GM21825 (cell line): ENCODE measurements around the gene ACOXL.

Source experiments
- ATAC-seq: cut with Tn5 transposase; IDR thresholded peaks from one replicate; pipeline ENCODE4 v1.9.1; 2021; ENCODE audit warnings: mild to moderate bottlenecking, moderate library complexity; ENCODE audit not compliant: unreplicated experiment

ACOXL gene

DNA sequence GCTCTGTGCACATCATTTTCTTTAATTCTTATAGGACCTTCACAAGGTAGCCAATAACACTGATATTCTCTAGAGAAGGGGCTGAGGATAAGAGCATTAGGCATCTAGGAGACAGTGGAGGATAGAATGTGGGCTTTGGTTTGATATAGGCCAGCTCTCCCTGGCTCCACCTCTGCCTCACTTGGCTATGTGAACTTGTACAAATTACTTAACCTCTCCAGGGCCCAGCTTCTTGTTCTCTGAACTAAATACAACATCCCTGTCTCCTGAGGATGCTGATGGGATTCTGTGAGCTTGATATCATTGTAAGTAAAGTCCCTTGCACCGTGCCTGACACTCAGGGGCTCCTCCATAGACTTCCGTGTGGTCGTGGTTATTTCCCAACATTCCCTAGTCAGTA is 87.3 kb downstream of the ACOXL start:
- ATAC-seq = no peak

DNA sequence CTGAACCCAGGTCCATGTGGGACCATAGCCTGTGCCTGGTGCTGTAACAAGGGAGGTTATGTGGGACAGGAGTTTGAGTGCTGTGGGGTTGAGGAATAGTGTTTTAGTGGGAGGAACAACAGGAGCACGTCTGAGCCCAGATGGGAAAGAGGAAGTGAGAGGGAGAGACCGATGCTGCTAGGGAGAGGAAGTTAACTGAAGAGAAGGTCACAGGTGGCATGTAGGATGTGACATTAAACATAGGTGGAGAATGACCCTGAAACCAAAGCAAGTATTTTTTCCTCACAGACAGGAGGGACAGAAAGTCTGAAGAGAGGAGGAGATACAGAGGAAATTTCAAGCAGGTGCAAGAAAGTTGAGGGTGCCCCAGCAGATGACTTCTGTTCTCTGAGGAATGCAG is 87.8 kb downstream of the ACOXL start:
- peak; percentile 68 for ATAC-seq

DNA sequence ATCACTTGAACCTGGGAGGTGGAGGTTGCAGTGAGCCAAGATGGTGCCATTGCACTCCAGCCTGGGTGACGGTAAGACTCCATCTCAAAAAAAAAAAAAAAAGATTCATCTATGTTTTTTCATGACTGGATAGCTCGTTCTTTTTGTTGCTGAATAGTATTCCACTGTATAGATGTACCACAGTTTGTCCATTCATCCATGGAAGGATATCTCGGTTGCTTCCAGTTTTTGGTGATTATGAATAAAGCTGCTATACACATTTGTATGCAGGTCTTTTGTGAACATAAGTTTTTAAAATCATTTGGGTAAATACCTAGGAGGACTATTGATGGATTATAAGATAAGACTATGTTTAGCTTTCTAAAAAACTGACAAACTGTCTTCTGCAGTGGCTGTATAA is 90.8 kb downstream of the ACOXL start:
- no peak for ATAC-seq

DNA sequence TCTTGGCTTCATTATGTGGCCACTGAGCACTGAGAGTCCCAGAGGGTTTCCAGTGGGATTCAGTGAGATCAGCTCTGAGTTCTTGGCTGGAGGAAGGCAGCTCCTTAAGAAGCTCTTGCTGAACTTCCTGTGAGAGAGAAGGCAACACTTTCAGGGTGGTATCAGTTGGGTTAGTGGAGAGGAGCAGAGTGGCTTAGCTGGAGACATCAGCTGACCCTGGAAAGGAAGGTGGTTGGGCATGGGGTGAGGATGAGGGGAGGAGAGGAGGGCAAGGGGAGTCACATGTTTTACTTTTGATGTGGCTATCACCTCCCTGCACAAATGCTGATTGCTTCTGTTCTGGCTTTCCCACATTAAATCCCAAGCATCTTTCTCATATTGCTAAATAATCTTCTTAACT is 95.1 kb downstream of the ACOXL start:
- no peak for ATAC-seq

DNA sequence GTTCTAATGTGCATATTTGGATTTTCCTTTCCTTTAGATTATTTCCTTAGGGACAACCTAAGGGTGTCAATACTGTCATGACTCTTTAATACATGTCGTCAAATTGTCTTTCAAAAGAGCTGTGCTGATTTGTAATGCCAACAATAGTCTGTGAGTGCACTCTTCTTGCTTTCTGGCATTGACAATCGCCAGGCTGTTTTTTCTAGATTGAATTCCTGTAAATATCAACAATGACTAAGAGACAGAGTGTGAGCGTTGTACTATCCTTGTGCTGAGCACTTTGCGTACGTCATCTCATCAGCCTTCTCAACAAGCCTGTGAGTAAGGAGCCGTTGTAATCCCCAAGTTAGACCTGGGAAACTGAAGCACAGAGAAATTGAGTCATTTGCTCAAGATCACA is 96.0 kb downstream of the ACOXL start:
- no peak for ATAC-seq

DNA sequence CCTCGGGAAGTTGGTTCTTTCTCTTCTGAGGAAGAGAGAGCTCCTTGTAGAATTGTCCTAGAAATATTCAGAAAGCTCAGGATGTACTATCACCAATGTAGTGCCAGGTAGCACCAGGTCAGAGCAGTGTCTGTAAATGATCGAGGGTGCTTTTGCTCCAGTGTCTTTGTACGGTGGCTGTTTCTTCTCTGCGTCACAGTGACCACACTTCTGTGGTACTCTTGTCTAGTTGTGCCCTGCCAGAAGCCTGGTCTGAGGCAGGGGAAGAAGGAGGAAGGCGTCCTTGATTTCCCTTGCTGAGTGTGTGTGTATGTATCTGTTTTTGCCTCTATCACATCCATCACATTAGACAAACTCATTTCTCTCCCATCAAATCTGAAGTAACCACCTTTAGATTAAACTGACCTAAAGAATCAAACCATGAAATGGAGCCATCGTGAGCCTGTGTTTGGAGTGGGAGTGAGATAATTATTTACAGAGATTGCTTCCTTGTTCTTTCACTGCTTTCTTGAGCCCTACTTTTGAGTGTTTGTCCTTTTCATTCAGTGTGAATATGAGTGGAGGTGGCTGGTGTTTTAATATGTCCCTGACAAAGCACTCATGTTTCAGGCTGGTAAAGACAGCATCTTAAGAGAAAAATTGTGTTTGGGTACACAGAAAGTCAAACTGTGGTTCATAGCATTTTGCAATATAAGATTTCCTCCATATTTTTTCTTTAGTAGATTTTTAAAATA is 97.2 kb downstream of the ACOXL start:
- no peak for ATAC-seq

DNA sequence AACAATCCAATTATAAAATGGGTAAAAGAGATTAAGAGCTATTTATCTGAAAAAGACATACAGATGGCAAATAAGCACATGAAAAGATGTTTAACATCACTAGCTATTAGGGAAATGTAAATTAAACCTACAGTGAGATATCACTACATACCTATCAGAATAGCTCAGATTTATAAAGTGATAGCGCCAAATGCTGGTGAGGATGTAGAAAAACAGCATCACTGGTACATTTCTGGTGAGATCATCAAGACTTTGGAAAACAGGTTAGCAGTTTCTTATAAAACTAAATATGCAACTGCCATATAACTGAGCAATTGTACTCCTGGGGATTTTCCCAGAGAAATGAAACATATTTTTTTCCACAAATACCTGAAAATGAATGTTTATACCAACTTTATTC is 100.4 kb downstream of the ACOXL start:
- ATAC-seq = no peak

DNA sequence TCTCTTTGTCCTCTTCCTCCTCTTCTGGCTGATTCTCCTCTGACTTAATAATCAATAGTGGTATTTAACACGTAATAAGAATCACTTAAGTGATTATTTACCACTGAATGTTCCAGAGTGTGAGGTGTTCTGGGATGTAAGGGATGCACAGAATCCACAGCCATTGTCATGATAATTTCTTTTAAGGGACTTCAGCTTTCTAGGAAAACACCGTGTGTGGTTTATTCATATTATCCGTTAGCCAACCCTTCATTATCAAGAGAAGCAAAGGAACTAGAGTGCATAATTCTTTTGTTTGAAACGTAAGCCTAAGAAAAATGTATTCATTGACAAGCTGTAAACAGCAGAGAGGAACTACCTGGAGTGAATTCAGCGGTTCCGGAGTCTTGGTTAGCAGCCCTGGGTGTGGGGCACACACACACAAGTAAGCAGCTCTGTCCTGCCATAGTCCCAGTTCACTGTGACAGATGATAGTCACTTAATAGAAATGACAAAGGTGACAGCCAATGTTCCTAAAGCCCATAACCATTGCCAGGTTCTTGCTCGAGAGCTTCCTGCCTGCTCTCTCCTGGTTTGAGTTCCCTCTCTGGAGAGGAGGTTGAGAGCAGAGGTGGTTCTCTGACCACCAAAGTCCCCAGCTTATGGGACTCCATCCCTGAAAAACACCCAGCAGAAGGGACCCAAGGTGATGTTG is 101.9 kb downstream of the ACOXL start:
- ATAC-seq = no peak

DNA sequence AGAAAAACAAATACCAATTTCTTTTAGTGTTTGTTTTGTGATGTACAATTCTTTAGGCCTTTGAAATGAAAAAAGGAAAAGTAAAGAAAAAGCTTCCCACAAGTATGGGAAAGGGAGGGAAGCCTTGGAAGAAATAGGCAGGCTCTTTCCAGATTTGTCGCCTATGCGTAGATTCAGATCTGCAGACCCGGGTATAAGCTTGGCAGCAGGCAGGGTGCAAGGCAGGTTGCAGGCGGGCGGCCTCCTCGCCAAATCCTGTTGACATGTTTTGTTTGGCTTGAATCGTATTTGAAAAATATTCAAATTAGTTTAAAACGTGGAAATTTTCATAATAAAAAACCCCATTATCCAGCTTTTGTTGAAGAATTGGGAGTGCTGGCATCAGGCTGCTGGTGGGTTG is 104.3 kb downstream of the ACOXL start:
- ATAC-seq = no peak

DNA sequence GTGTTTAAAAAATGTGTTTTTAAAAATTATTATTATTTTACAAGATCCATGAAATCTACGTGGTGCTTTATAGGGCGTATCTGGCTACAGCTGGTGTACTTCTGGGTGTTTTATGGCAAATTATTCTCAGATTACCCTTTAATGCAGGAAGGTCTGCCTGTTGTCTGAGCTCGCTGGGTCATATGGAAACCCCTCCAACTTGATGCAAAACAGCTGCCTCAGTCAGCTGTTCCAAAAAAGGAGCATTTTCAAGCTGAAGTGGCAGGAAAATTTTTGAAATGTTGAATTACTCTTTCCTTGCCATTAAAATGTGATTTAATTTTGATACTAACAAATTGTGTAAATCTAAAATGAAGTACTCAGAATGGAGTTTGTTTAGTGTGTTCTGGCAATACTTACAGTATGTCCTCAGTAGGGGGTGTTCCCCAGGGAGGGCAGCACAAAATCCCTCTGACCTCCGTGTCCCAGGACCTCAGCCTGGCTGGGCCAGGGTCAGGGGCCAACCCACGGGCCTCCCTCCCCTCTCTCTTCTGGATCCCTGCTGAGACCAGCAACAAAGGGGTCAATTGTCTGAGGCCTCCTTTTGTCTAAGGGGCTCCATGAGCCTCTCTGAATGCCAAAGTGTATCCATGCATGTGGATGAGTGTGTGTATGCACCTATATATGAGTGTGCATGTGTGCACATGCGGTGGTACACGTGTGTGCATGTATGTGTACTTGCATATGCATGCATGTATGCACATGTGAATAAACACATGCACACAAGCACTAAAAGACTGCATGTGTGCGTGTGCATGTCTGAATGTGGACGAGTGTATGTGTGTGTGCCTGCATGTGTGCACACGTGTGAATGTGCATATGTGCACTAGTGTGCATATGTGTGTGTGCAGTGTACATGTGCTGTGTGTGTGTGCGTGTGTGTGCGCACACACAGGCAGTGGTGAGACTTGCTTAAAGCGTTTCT is 105.4 kb downstream of the ACOXL start:
- ATAC-seq = no peak

DNA sequence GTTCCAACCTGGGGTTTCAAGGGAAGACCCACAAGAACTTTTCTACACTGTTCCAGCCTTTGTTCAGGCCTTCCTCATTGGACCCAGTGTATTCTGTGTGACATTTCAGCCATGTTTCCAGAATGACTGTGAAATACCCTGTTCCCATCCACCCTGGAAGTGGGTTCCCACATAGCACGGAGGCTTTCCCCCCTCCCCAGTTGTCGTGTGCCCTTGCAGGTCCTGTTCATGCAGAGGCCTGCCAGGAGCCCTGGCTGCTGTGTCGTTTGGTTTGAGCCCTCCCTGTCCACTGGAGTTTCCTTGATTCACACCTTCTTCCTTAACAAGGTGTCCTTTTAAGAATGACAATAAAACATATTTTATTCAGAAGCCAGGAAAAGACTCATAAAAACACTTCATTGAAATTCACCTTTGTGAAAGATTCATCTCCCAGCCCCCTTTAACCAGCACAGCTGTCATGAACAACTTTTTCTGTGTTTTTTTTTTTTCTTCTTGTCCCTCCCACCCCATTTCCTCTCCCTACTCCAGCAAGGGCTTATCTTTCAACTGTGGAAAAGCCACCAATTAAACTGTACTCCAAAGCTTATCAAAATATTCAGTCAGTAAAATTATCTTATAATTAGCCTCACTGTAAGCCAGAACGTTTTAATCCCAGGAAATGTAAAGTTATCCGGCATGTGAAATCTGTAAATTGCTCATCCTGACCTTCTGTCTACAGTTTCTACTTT is 106.4 kb downstream of the ACOXL start:
- ATAC-seq = no peak

DNA sequence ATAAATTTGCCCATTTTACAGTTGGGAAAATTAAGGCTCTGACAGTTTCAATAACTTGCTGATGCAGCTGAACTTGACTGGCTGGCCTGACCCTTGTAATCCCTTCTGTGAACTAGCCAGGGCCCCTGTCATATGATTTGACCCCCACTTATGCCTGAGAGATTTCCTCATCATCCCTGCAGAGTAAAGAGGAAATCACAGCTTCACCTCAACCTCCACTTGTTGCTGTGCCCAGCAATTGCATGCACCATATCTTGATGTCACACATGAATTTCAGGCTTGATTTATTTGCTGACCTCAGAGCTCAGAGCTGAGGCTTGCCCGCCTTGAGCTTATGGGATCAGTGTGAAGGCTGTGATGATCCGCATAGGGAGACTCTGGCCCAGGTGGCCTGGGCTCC is 108.1 kb downstream of the ACOXL start:
- no peak for ATAC-seq

DNA sequence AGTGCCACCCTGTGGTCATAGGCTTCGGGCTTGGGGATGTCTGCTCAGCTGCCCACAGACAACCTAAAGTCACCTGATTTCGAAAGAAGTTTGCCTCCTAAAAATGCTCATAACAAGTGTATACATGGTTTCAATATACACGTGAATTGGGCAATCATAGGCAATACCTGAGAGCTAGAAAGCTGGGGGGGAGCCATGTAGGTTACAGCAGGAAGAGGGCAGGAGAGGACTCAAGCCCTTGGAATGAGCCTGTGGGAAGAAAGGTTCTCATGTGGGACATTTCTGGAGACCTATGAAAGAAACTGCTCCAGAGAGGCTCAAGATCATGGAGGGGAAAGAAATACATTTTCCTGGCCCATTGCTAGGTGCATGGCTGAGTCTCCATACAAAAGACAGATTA is 109.7 kb downstream of the ACOXL start:
- ATAC-seq = no peak

DNA sequence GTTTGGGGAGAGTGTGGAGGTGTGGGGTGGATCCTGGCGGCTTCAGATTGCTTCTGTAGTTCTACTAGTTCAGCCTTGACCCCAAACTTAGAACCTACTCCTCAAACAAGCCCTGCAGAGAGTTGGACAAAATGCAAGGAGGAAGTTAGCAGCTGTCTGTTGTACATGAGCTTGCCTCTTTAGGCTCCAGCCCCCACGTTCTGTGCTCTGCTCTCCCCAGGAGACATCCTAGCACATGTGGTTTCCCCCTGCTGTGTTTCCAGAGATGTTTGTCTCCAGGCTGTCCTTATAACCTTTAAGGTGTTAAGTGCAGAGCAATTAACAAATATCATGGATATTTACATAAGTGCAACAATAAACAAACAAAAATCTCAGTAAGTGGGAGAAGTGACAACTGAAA is 111.1 kb downstream of the ACOXL start:
- no peak for ATAC-seq

DNA sequence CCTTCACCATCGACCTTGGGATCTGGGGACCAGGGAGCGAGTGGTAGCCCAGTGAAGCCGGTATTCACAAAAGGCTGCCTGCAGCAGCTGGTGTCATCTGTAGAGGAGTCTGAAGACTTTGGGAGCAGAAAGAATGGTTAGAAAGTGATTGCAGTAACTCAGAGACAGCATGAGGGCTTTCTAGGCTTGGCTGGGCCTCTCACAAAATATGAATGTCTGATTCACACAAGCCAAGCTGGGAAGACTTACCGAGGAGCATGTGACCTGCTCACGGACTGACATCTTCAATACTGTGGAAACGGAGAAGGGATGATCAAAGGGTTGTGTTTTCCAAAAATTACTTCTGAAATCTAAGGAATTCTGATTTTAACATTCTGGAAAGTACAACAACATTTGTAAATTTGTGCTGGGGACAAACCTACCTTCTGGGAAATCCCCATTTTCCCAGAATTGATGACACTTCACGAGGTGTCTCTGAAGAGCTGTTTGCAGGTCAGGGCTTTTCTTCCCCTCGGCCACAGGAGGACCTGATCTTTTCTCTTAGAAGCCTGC is 111.7 kb downstream of the ACOXL start:
- no peak for ATAC-seq

DNA sequence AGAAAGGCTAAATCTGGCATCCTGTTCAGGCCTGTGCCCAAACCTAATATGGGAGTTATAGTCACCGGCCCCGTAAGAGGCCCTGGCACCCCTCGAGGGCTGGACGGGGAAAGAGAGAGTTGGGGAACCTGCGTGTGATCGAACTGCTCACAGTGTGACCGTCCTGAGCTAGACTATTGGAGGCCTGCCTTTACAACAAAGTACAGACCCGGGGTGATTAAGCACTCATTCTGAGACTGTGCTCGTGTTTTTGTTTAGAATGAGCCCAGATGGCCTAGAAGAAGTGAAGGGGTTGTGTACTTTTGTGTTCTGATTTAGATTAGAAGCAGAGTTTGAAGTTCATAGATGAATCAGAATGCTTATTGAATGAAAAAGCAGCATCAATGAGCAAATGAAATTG is 115.3 kb downstream of the ACOXL start:
- no peak for ATAC-seq

DNA sequence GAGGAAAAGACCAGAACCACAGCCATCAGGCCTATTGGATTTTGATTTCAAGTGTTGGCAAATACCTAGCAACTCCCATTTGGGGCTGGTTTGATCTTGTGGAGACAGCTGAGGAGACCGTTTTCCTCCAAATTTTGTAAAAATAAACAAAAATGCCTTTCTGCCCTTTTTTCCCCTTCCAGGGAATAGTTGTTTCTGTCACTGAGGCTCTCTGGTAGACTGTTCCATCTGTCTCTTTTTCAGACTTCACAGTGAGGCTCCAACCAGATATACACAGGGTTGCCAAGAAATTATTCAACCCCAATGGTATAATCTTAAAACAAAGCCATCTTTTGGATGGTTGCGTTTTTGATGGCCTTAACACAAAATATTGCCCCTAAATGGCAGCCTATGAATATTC is 115.7 kb downstream of the ACOXL start:
- no peak for ATAC-seq

DNA sequence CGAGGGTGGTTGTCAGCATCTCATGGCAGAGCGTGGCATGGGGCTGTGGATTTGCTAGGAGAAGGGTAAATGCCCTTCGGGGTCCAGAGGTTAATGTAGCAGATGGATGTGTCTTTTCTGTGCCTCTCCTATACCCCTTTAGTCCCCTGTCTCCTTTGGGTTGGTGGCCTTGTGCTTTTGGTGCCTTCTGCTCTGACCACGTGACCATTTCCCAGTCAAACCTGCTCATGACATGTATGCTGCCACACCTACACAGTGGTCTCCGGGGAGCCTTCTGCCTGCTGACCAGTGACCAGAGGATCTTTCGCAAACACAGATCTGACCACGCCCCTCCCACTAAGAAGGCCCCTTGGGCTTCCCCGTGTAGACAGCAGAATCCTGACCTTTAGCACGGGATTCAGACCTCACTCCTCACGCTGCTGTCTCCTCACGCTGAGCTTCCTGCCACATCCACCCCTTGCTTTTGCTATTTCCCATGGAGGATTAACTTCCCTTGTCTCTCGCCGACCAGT is 116.2 kb downstream of the ACOXL start:
- no peak for ATAC-seq

DNA sequence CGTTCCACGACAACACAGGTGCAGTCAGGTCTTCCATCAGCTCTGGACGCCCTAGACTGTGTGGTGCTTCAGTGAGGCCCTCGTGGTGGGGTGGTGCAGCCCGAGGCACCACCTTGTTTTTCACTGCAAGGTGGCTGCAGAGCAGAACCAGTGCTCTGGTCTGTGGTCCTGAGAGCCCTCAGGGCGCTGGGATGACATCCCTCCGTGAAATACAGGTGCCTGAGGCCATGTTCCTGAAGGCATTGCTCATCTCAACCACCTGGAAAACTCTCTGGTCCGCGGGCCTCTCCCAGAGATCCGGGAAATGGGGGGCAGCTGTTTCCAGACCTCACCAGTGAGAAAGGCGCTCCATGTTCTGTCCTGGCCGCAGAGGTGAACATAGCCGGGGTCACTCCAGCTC is 119.2 kb downstream of the ACOXL start:
- ATAC-seq = no peak

DNA sequence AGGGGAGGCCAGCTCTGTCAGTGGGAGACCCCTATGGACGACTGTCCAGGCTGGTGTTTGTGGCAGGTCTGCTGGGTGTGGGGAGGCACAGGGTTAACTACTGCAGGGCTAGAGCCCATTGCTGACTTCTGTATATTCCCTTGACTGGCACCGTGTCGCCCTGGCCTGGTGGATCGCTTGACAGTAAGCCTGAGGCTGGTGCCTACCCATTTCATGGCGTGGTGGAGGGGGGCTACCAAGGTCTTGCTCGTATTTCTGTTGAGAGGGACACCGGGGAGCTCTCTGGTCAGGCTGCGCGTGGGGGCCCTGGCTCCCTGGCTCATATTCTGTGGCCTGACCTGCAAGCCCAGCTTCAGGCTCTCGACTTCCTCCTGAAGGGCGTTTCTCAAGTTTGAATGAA is 119.7 kb downstream of the ACOXL start:
- ATAC-seq = no peak
